HG03280 (cell line): ENCODE results near the gene FRMD3.

Experiments used
- ATAC-seq: cut with Tn5 transposase; IDR thresholded peaks from one replicate; pipeline ENCODE4 v1.9.1; 2021; ENCODE audit warnings: mild to moderate bottlenecking, moderate library complexity; ENCODE audit not compliant: unreplicated experiment

FRMD3 gene

GRCh38 chr9:83197591-83197990 is 340.6 kb downstream of the FRMD3 start:
- no peak for ATAC-seq

GRCh38 chr9:83196946-83197345 is 341.3 kb downstream of the FRMD3 start:
- ATAC-seq = no peak
